ENCODE data around the gene PAM.
"Not testable (repeated sequence)": the region's sequence is repeated elsewhere in the genome, so short reads cannot be mapped to it uniquely, and the experiment has no call there.

The PAM gene

DNA sequence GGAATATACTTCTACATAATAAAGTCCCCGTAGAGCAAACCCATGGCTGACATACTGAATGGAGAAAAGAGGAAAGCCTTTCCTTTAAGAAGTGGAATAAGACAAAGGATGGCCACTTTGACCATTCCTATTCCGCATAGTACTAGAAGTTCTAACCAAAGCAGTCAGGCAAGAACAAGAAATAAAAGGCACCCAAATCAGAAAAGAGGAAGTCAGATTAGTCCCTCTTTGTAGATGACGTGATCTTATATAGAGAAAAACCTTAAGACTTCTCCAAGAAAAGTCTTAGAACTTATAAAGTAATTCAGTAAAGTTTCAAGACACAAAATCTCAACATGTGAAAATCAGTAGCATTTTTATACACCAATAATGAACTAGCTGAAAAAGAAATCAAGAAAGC is 231.0 kb downstream of the PAM start:
- no peaks in the 10 kb centered on the region for H3K9me3 ChIP-seq (ENCODE audit: control insufficient read depth, insufficient read depth, low read length)
- DNase-seq (ENCODE audit: low read depth, low spot score): no peak
- no peaks in the 10 kb centered on the region for H3K4me1 ChIP-seq (ENCODE audit: control insufficient read depth, insufficient read depth, low read length)
- no CpG with 5 or more reads among the region's 3 CpGs for WGBS (ENCODE audit: insufficient coverage, insufficient read length)
- no peak overlapping the region for H3K27ac ChIP-seq (ENCODE audit: low read length)
- peaks cover 3% of the 10 kb centered on the region; the same call in 1 of the 2 replicates for H3K36me3 ChIP-seq (ENCODE audit: control insufficient read depth, insufficient read depth, low read length)
- H3K27me3 ChIP-seq (ENCODE audit: control insufficient read depth, insufficient read depth, low read length): no peaks in the 10 kb centered on the region
- H3K4me3 ChIP-seq (ENCODE audit: low read length): no peak overlapping the region

DNA sequence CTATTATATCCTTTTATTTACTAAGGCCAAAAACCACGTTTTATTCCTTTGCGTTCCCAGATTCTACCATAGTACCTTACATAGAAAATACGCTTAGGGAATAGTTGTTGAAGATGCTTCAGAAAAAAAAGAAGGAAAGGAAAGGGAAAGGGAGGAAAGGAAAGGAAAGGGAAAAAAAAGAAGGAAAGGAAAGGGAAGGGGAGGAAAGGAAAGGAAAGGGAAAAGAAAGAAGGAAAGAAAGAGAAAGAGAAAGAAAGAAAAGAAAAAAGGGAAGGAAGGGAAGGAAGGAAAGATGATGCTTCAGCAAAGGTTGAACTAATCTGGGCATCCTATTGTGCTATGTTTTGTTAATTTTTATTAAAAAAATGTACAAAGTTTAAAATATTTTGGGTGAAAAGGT is 233.4 kb downstream of the PAM start:
- H3K36me3 ChIP-seq (ENCODE audit: control insufficient read depth, insufficient read depth, low read length): no peaks in the 10 kb centered on the region
- WGBS (ENCODE audit: insufficient coverage, insufficient read length): no CpG with 5 or more reads among the region's 3 CpGs
- no peak overlapping the region for H3K27ac ChIP-seq (ENCODE audit: low read length)

DNA sequence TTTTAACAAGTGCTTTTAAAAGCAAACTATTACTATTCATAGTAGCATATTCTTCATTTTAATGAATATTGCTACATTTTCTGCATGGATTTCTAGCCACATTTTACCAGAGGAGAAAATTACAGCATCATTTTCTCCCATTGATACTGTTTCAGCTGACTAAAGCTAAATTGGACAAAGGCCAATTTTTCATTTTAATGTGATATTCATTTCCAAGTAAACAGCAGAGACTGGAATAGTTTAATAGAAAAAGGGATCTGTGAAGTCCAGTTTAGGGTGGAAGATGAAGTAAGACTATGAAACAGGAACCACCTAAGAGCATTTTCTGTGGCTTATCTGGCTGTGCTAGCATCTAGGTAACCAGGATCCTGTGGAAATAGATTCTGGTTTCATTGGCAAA is 236.7 kb downstream of the PAM start:
- Histone ChIP-seq H3K4me1 (ENCODE audit: control insufficient read depth, insufficient read depth, low read length) (no peaks in the 10 kb centered on the region), H3K36me3 (ENCODE audit: control insufficient read depth, insufficient read depth, low read length) (no peaks in the 10 kb centered on the region), H3K9me3 (ENCODE audit: control insufficient read depth, insufficient read depth, low read length) (no peaks in the 10 kb centered on the region), H3K4me3 (ENCODE audit: low read length) (no peak overlapping the region), H3K27ac (ENCODE audit: low read length) (no peak overlapping the region), H3K27me3 (ENCODE audit: control insufficient read depth, insufficient read depth, low read length) (no peaks in the 10 kb centered on the region)
- no peak for DNase-seq (ENCODE audit: low read depth, low spot score)

More for the DNA sequence above, 233.4 kb downstream of the PAM start:
- no peak overlapping the region for H3K4me3 ChIP-seq (ENCODE audit: low read length)
- H3K27me3 ChIP-seq (ENCODE audit: control insufficient read depth, insufficient read depth, low read length): no peaks in the 10 kb centered on the region
- no peaks in the 10 kb centered on the region for H3K9me3 ChIP-seq (ENCODE audit: control insufficient read depth, insufficient read depth, low read length)
- no peaks in the 10 kb centered on the region for H3K4me1 ChIP-seq (ENCODE audit: control insufficient read depth, insufficient read depth, low read length)
- no peak for DNase-seq (ENCODE audit: low read depth, low spot score)

DNA sequence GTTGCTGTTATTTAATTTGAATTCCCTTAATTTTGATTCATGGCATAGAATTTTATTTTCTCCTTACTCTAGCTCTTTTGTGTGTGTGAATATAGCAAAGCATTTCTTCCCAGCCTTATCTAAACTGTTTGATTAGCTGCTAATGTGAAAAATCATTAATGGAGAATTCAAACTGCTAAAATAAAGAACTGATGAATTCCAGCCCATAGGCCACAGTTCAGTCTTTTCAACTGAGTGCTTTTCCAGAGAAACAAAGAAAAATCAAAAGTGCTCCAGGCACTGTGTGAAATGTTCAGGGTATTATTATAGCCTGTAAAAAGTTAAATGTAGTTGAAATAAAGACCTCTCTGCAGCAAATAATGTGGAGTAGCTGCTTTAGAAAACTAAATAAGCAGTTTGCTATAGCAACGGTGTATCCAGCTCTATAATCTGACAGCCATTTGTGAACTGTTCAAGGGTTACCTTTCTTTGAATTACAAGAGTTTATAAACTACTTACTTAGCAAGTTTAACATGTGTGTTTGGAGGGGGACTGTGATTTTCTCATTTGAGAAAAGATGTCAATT is 241.0 kb downstream of the PAM start:
- Histone ChIP-seq H3K27me3 (ENCODE audit: control insufficient read depth, insufficient read depth, low read length) (no peaks in the 10 kb centered on the region), H3K9me3 (ENCODE audit: control insufficient read depth, insufficient read depth, low read length) (no peaks in the 10 kb centered on the region), H3K4me1 (ENCODE audit: control insufficient read depth, insufficient read depth, low read length) (no peaks in the 10 kb centered on the region), H3K36me3 (ENCODE audit: control insufficient read depth, insufficient read depth, low read length) (no peaks in the 10 kb centered on the region), H3K27ac (ENCODE audit: low read length) (no peak overlapping the region), H3K4me3 (ENCODE audit: low read length) (no peak overlapping the region)
- no CpG with 5 or more reads among the region's 1 CpG for WGBS (ENCODE audit: insufficient coverage, insufficient read length)
- DNase-seq (ENCODE audit: low read depth, low spot score): no peak

DNA sequence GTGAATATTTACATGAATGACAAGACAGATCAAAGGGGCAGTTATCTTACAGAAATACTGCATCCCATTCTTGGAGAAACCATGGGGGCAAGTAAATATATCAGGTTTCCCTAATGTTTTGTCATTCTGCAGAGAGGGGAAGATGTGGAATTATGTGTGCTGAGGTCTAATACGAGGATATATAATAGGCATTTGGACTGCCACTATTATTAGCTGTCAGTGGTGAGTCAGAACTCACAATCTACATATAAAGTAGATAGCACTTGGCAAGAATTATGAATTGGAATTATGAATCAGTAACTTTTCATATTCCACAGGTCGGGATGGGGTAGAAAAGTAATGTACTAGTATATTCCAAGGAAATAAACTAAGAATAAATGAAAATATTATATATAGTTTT is 243.1 kb downstream of the PAM start:
- WGBS (ENCODE audit: insufficient coverage, insufficient read length): no CpG with 5 or more reads among the region's 2 CpGs
- Histone ChIP-seq H3K9me3 (ENCODE audit: control insufficient read depth, insufficient read depth, low read length) (no peaks in the 10 kb centered on the region), H3K36me3 (ENCODE audit: control insufficient read depth, insufficient read depth, low read length) (no peaks in the 10 kb centered on the region), H3K4me3 (ENCODE audit: low read length) (no peak overlapping the region), H3K4me1 (ENCODE audit: control insufficient read depth, insufficient read depth, low read length) (no peaks in the 10 kb centered on the region), H3K27ac (ENCODE audit: low read length) (no peak overlapping the region), H3K27me3 (ENCODE audit: control insufficient read depth, insufficient read depth, low read length) (no peaks in the 10 kb centered on the region)
- no peak for DNase-seq (ENCODE audit: low read depth, low spot score)

DNA sequence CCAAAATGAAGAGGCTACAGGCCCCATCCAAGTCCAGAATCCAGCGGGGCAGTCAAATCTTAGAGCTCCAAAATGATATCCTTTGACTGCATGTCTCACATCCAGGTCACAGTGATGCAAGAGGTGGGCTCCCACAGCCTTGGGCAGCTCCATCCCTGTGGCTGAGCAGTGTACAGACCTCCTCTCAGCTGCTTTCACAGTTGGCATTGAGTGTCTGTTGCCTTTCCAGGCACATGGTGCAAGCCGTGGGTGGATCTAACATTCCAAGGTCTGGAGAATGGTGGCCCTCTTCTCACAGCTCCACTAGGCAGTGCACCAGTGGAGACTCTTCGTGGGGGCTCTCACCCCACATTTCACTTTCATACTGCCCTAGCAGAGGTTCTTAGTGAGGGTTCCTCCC is 244.1 kb downstream of the PAM start:
- no peaks in the 10 kb centered on the region for H3K27me3 ChIP-seq (ENCODE audit: control insufficient read depth, insufficient read depth, low read length)
- no peaks in the 10 kb centered on the region for H3K36me3 ChIP-seq (ENCODE audit: control insufficient read depth, insufficient read depth, low read length)
- no peak overlapping the region for H3K4me3 ChIP-seq (ENCODE audit: low read length)
- H3K4me1 ChIP-seq (ENCODE audit: control insufficient read depth, insufficient read depth, low read length): no peaks in the 10 kb centered on the region
- H3K27ac ChIP-seq (ENCODE audit: low read length): no peak overlapping the region
- no peaks in the 10 kb centered on the region for H3K9me3 ChIP-seq (ENCODE audit: control insufficient read depth, insufficient read depth, low read length)
- no CpG with 5 or more reads among the region's 3 CpGs for WGBS (ENCODE audit: insufficient coverage, insufficient read length)
- DNase-seq (ENCODE audit: low read depth, low spot score): no peak

DNA sequence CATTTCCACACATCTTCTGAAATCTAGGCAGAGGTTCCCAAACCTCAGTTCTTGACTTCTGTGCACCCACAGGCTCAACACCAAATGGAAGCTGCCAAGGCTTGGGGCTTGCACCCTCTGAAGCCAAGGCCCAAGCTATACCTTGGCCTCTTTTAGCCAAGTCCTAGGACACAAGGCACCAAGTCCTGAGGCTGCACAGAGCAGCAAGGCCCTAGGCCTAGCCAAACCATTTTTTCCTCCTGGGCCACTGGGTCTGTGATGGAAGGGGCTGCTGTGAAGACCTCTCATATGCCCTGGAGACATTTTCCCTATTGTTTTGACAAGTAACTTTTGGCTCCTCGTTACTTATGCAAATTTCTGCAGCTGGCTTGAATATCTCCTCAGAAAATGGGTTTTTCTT is 244.5 kb downstream of the PAM start:
- H3K27me3 ChIP-seq (ENCODE audit: control insufficient read depth, insufficient read depth, low read length); DNase-seq (ENCODE audit: low read depth, low spot score): not testable (repeated sequence)
- no CpG with 5 or more reads among the region's 1 CpG for WGBS (ENCODE audit: insufficient coverage, insufficient read length)

DNA sequence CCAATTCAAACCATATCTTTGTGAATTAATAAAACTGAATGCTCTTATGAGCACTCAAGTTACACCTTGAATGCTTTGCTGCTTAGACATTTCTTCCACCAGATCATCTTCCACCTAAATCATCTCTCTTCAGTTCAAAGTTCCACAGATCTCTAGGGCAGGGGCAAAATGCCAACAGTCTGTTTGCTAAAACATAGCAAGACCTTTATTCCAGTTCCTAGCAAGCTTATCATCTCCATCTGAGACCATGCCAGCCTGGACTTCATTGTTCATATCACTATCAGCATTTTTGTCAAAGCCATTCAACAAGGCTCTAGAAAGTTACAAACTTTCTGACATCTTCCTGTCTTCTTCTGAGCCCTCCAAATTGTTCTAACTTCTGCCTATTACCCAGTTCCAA is 245.0 kb downstream of the PAM start:
- Histone ChIP-seq H3K27me3 (ENCODE audit: control insufficient read depth, insufficient read depth, low read length) (no peaks in the 10 kb centered on the region), H3K9me3 (ENCODE audit: control insufficient read depth, insufficient read depth, low read length) (no peaks in the 10 kb centered on the region), H3K36me3 (ENCODE audit: control insufficient read depth, insufficient read depth, low read length) (no peaks in the 10 kb centered on the region), H3K4me3 (ENCODE audit: low read length) (no peak overlapping the region), H3K27ac (ENCODE audit: low read length) (no peak overlapping the region), H3K4me1 (ENCODE audit: control insufficient read depth, insufficient read depth, low read length) (no peaks in the 10 kb centered on the region)
- DNase-seq (ENCODE audit: low read depth, low spot score): no peak

More for the DNA sequence above, 244.5 kb downstream of the PAM start:
- not testable (repeated sequence) for H3K27ac ChIP-seq (ENCODE audit: low read length); H3K9me3 ChIP-seq (ENCODE audit: control insufficient read depth, insufficient read depth, low read length); H3K4me1 ChIP-seq (ENCODE audit: control insufficient read depth, insufficient read depth, low read length); H3K36me3 ChIP-seq (ENCODE audit: control insufficient read depth, insufficient read depth, low read length); H3K4me3 ChIP-seq (ENCODE audit: low read length)

DNA sequence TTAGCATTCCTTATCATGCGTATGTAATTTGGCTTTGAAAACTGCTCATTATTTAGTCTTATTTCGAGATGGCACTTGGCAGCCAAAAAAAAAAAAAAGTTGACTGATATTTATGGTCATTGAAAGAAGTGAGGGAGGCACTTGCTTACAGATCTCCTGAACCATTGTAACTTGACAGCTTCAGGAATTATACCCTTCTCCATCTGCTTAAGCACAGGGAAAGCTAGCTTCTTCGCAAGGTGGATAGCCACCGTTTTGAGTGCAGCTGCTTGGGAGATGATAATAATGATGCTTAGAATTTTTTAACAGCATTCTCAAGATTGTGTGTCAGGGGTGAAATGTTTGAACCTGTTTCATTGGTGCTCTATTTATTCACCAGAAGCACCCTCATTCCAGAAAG is 248.8 kb downstream of the PAM start:
- no peaks in the 10 kb centered on the region for H3K4me1 ChIP-seq (ENCODE audit: control insufficient read depth, insufficient read depth, low read length)
- no peaks in the 10 kb centered on the region for H3K9me3 ChIP-seq (ENCODE audit: control insufficient read depth, insufficient read depth, low read length)
- no peak overlapping the region for H3K27ac ChIP-seq (ENCODE audit: low read length)
- no peak for DNase-seq (ENCODE audit: low read depth, low spot score)
- no peak overlapping the region for H3K4me3 ChIP-seq (ENCODE audit: low read length)
- no peaks in the 10 kb centered on the region; the same call in 1 of the 2 replicates for H3K36me3 ChIP-seq (ENCODE audit: control insufficient read depth, insufficient read depth, low read length)
- no peaks in the 10 kb centered on the region for H3K27me3 ChIP-seq (ENCODE audit: control insufficient read depth, insufficient read depth, low read length)
- no CpG with 5 or more reads among the region's 4 CpGs for WGBS (ENCODE audit: insufficient coverage, insufficient read length)

DNA sequence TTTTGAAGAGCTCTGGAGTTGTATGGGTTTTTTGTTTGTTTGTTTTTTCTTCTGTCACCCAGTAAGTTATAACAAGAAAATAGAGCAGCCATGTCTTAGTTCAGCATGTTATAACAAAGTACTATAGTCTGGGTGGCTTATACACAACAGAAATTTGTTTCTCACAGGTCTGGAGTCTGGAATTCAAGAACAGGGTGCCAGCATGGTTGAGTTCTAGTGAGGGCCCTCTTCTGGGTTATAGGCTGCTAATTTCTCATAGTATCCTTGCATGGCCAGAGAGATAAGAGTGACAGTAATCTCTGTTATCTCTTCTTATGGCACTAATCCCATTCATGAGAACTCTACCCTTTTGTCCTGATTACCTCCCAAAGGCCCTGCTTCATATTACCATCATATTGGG is 250.2 kb downstream of the PAM start:
- no peaks in the 10 kb centered on the region for H3K9me3 ChIP-seq (ENCODE audit: control insufficient read depth, insufficient read depth, low read length)
- no peaks in the 10 kb centered on the region; the same call in 1 of the 2 replicates for H3K36me3 ChIP-seq (ENCODE audit: control insufficient read depth, insufficient read depth, low read length)
- no peaks in the 10 kb centered on the region for H3K4me1 ChIP-seq (ENCODE audit: control insufficient read depth, insufficient read depth, low read length)
- H3K4me3 ChIP-seq (ENCODE audit: low read length): no peak overlapping the region
- no peak overlapping the region for H3K27ac ChIP-seq (ENCODE audit: low read length)
- no peaks in the 10 kb centered on the region for H3K27me3 ChIP-seq (ENCODE audit: control insufficient read depth, insufficient read depth, low read length)
- DNase-seq (ENCODE audit: low read depth, low spot score): no peak

DNA sequence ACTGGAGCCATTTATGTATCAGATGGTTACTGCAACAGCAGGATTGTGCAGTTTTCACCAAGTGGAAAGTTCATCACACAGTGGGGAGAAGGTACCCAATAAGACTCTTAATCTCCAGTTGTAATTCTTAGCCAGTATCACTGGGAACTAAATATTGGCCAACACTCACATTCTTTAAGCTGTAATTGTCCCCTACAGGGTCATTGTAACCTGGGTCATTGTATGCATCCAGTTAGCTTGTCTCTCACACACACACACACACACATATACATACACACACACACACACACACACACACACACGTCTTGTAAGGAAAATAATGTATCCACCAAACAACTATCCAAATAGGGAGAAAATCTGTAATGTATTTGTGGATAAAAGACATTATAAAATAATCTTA is 251.8 kb downstream of the PAM start:
- H3K4me3 ChIP-seq (ENCODE audit: low read length): no peak overlapping the region
- H3K27me3 ChIP-seq (ENCODE audit: control insufficient read depth, insufficient read depth, low read length): no peaks in the 10 kb centered on the region
- no CpG with 5 or more reads among the region's 1 CpG for WGBS (ENCODE audit: insufficient coverage, insufficient read length)
- no peaks in the 10 kb centered on the region; the same call in 1 of the 2 replicates for H3K36me3 ChIP-seq (ENCODE audit: control insufficient read depth, insufficient read depth, low read length)
- no peak overlapping the region for H3K27ac ChIP-seq (ENCODE audit: low read length)
- H3K9me3 ChIP-seq (ENCODE audit: control insufficient read depth, insufficient read depth, low read length): no peaks in the 10 kb centered on the region
- DNase-seq (ENCODE audit: low read depth, low spot score): no peak
- no peaks in the 10 kb centered on the region for H3K4me1 ChIP-seq (ENCODE audit: control insufficient read depth, insufficient read depth, low read length)

Data from iPS DF 6.9 (cell line).